Astrocyte (in vitro differentiated cells and primary cell): Measurements from ENCODE around the gene DNAH6.

Source experiments
- CTCF ChIP-seq: IDR thresholded peaks from 2 replicates; pipeline ENCODE4 v1.5.1; 2011; ENCODE audit warnings: low read depth, mild to moderate bottlenecking, inconsistent platforms, low read length, moderate library complexity; ENCODE audit not compliant: insufficient read depth
- EZH2 ChIP-seq: IDR thresholded peaks from 2 replicates; pipeline ENCODE4 v1.6.1; 2012; ENCODE audit warnings: mild to moderate bottlenecking, low read length, inconsistent platforms; ENCODE audit not compliant: insufficient read depth

DNA sequence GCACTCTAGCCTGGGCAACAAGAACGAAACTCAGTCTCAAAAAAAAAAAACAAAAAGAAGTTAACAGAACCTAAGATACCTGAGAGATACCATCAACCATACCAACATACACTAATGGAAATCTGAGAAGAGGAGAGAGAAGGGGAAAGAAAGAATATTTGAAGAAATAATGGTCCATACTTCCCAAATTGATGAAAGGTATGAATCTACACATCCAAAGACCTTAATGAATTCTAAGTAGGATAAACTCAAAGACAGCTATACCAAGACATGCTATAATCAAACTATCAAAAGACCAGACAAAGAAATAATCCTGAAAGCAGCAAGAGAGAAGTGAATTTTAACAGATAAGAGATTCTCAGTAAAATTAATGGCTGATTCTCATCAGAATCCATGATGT lies 255.0 kb downstream of the DNAH6 start:
- no peak for TF ChIP-seq CTCF
- no peak for TF ChIP-seq EZH2
